H1 (cell line): Measurements from ENCODE around the gene ZNF302. TPM values are rescaled to one million over a fixed set of nuclear protein-coding genes. Genes with fewer than 3 reads are reported as not detected.

Experiments
- CTCF ChIA-PET: fragments of 300-600 bp; sonication (Branson Sonifier 250); formaldehyde crosslinking; loops from one replicate; lab custom pipeline; 2021; ENCODE audit not compliant: partially characterized antibody; lab: Charles Lee
- POLR2A ChIA-PET: fragments of 300-600 bp; sonication (Branson Sonifier 250); formaldehyde crosslinking; loops from one replicate; lab custom pipeline; 2021; ENCODE audit warnings: inconsistent platforms; ENCODE audit not compliant: partially characterized antibody; lab: Charles Lee
- DNase-seq, 2 experiments: peaks; one replicate each; pipeline versions ENCODE4 v3.0.0 to v3.0.0-alpha.2; 2010 to 2022; ENCODE audit warnings: low spot score in 2 of 2, low read depth in 1 of 2, mixed read lengths in 1 of 2
- FAIRE-seq: peaks from 2 replicates; lab custom pipeline; 2011; peaks lifted over from hg19 to GRCh38; lab: Jason Lieb, UNC
- H2AFZ ChIP-seq: 2 replicates; pipeline ENCODE4 v1.8.1; 2012; ENCODE audit warnings: low read length, inconsistent platforms
- H2AK5ac ChIP-seq: 2 replicates; pipeline ENCODE4 v1.6.1; 2013; ENCODE audit warnings: low read depth, low read length
- H2BK120ac ChIP-seq: replicated peaks from 2 replicates; pipeline ENCODE3; 2013; ENCODE audit warnings: low read depth, low read length, inconsistent platforms
- H2BK12ac ChIP-seq: 2 replicates; pipeline ENCODE4 v1.6.1; 2013; ENCODE audit warnings: low read depth, low read length
- H2BK15ac ChIP-seq: 2 replicates; pipeline ENCODE4 v1.6.1; 2013; ENCODE audit warnings: low read length
- H2BK20ac ChIP-seq: 2 replicates; pipeline ENCODE4 v1.6.1; 2013; ENCODE audit warnings: low read length
- H2BK5ac ChIP-seq: 2 replicates; pipeline ENCODE4 v1.6.1; 2013; ENCODE audit warnings: low read depth, low read length
- H3K14ac ChIP-seq: 2 replicates; pipeline ENCODE4 v1.6.1; 2013; ENCODE audit warnings: inconsistent platforms; ENCODE audit not compliant: insufficient read length
- H3K18ac ChIP-seq: 2 replicates; pipeline ENCODE4 v1.6.1; 2013; ENCODE audit warnings: low read length; ENCODE audit errors: extremely low read depth
- H3K23ac ChIP-seq: 2 replicates; pipeline ENCODE4 v1.6.1; 2013; ENCODE audit warnings: inconsistent platforms; ENCODE audit not compliant: insufficient read length
- H3K23me2 ChIP-seq: 2 replicates; pipeline ENCODE4 v1.6.1; 2013; ENCODE audit warnings: low read depth, low read length
- H3K27ac ChIP-seq: 2 replicates; pipeline ENCODE4 v1.6.1; 2011; ENCODE audit warnings: low read depth, low read length, inconsistent platforms
- H3K27me3 ChIP-seq, 4 experiments: replicated peaks in 1 of 4; 1 replicate in 1 of 4; 2 replicates in 3 of 4; pipeline versions ENCODE4 v1.6.1 to v1.8.1; 2011 to 2013; ENCODE audit warnings: low read length in 3 of 4, mild to moderate bottlenecking in 3 of 4, inconsistent platforms in 2 of 4, mixed read lengths in 2 of 4, moderate library complexity in 1 of 4; ENCODE audit not compliant: control insufficient read depth in 3 of 4, insufficient read depth in 3 of 4; ENCODE audit errors: extremely low read depth in 1 of 4
- H3K36me3 ChIP-seq, 4 experiments: 2 replicates each; pipeline versions ENCODE4 v1.6.1 to v1.8.1; 2011 to 2013; ENCODE audit warnings: mild to moderate bottlenecking in 4 of 4, low read length in 3 of 4, moderate library complexity in 2 of 4, control low read depth in 1 of 4, inconsistent platforms in 1 of 4; ENCODE audit not compliant: insufficient read depth in 4 of 4, control insufficient read depth in 2 of 4
- H3K4ac ChIP-seq: replicated peaks from 2 replicates; pipeline ENCODE3; 2013; ENCODE audit warnings: low read length, low read depth, mixed read lengths, inconsistent platforms; ENCODE audit not compliant: insufficient read length
- H3K4me1 ChIP-seq, 4 experiments: replicated peaks in 1 of 4; 1 replicate in 1 of 4; 2 replicates in 3 of 4; pipeline versions ENCODE4 v1.6.1 to v1.8.1; 2011 to 2013; ENCODE audit warnings: low read length in 3 of 4, inconsistent platforms in 2 of 4, mixed read lengths in 1 of 4; ENCODE audit not compliant: insufficient read depth in 4 of 4, control insufficient read depth in 3 of 4
- H3K4me2 ChIP-seq, 2 experiments: 2 replicates each; pipeline versions ENCODE4 v1.6.1 to v1.8.1; 2011 to 2013; ENCODE audit warnings: low read depth in 2 of 2, low read length in 2 of 2, control low read depth in 1 of 2, inconsistent platforms in 1 of 2, mild to moderate bottlenecking in 1 of 2; ENCODE audit not compliant: insufficient read depth in 1 of 2
- H3K4me3 ChIP-seq, 4 experiments: fragments of 200-600, 300-600 bp in 1 of 4; sonication (generic), shearing (Covaris generic), sonication (Bioruptor Twin) in 1 of 4; 2 replicates each; pipeline versions ENCODE4 v1.5.1 to v1.8.1; 2011 to 2016; ENCODE audit warnings: low read length in 4 of 4, low read depth in 3 of 4, control low read depth in 2 of 4, inconsistent platforms in 2 of 4, mild to moderate bottlenecking in 2 of 4, mixed read lengths in 1 of 4, moderate library complexity in 1 of 4; ENCODE audit not compliant: insufficient read depth in 2 of 4; ENCODE audit errors: extremely low read depth in 1 of 4
- H3K56ac ChIP-seq: replicated peaks from 2 replicates; pipeline ENCODE3; 2013; ENCODE audit warnings: low read depth, mild to moderate bottlenecking, mixed read lengths, low read length, inconsistent platforms; ENCODE audit not compliant: insufficient read length
- H3K79me1 ChIP-seq: 2 replicates; pipeline ENCODE4 v1.6.1; 2013; ENCODE audit warnings: low read depth, low read length, control low read depth
- H3K79me2 ChIP-seq, 2 experiments: 2 replicates each; pipeline versions ENCODE4 v1.6.1 to v1.8.1; 2012 to 2013; ENCODE audit warnings: low read length in 2 of 2, mild to moderate bottlenecking in 2 of 2, inconsistent platforms in 1 of 2; ENCODE audit not compliant: insufficient read depth in 2 of 2, control insufficient read depth in 1 of 2
- H3K9ac ChIP-seq, 4 experiments: replicated peaks in 1 of 4; 1 replicate in 1 of 4; 2 replicates in 3 of 4; pipeline versions ENCODE4 v1.6.1 to v1.8.1; 2011 to 2013; ENCODE audit warnings: low read depth in 3 of 4, low read length in 3 of 4, control low read depth in 2 of 4, mild to moderate bottlenecking in 2 of 4, moderate library complexity in 2 of 4, inconsistent platforms in 1 of 4; ENCODE audit errors: extremely low read depth in 1 of 4
- H3K9me3 ChIP-seq, 2 experiments: 2 replicates each; pipeline versions ENCODE4 v1.6.1 to v1.8.1; 2012 to 2013; ENCODE audit warnings: mild to moderate bottlenecking in 2 of 2, moderate library complexity in 2 of 2, control low read depth in 1 of 2, inconsistent platforms in 1 of 2, low read depth in 1 of 2, low read length in 1 of 2, mixed read lengths in 1 of 2; ENCODE audit not compliant: insufficient read depth in 2 of 2
- H4K20me1 ChIP-seq, 2 experiments: replicated peaks in 1 of 2; 2 replicates each; pipeline versions ENCODE3 to v1.8.1; 2011 to 2013; ENCODE audit warnings: inconsistent platforms in 2 of 2, low read length in 2 of 2, mild to moderate bottlenecking in 1 of 2; ENCODE audit not compliant: insufficient read depth in 2 of 2, control insufficient read depth in 1 of 2
- H4K5ac ChIP-seq: 2 replicates; pipeline ENCODE4 v1.6.1; 2013; ENCODE audit warnings: low read length, low read depth, mixed read lengths, inconsistent platforms; ENCODE audit not compliant: insufficient read length
- H4K8ac ChIP-seq: 2 replicates; pipeline ENCODE4 v1.8.0; 2013; ENCODE audit warnings: mild to moderate bottlenecking, moderate library complexity, low read length, inconsistent platforms; ENCODE audit not compliant: insufficient read depth; ENCODE audit errors: extremely low read depth
- H4K91ac ChIP-seq: replicated peaks from 2 replicates; pipeline ENCODE3; 2013; ENCODE audit warnings: low read length, mixed read lengths, inconsistent platforms; ENCODE audit not compliant: insufficient read length
- ASH2L ChIP-seq: fragments of 200-600, 300-600 bp; sonication (generic); IDR thresholded peaks from one replicate; pipeline ENCODE4 v1.7.1; 2017; ENCODE audit warnings: low read length
- ATF3 ChIP-seq: IDR thresholded peaks from 2 replicates; pipeline ENCODE4 v1.6.1; 2011; ENCODE audit warnings: low read depth, mild to moderate bottlenecking, low read length; ENCODE audit not compliant: insufficient read depth
- BACH1 ChIP-seq: IDR thresholded peaks from 2 replicates; pipeline ENCODE4 v1.6.1; 2012; ENCODE audit warnings: low read length, improper control_type of control experiment
- BRCA1 ChIP-seq: IDR thresholded peaks from 2 replicates; pipeline ENCODE4 v1.6.1; 2012; ENCODE audit warnings: low read depth, low read length, improper control_type of control experiment
- CBX8 ChIP-seq: fragments of 300-800, 300-1000 bp; sonication (generic); IDR thresholded peaks from 2 replicates; pipeline ENCODE4 v1.7.1; 2016; ENCODE audit warnings: low read depth, low read length, borderline replicate concordance
- CHD1 ChIP-seq: IDR thresholded peaks from 2 replicates; pipeline ENCODE4 v1.6.1; 2012; ENCODE audit warnings: low read depth, low read length, improper control_type of control experiment
- POLR2AphosphoS5 ChIP-seq: IDR thresholded peaks from 2 replicates; pipeline ENCODE4 v1.6.1; 2011; ENCODE audit warnings: low read depth, low read length
- POU5F1 ChIP-seq: IDR thresholded peaks from 2 replicates; pipeline ENCODE4 v1.6.1; 2011; ENCODE audit warnings: low read depth, mild to moderate bottlenecking, low read length, moderate library complexity
- RBBP5 ChIP-seq: IDR thresholded peaks from 2 replicates; pipeline ENCODE4 v1.7.1; 2012; ENCODE audit warnings: low read depth, mild to moderate bottlenecking, inconsistent platforms, low read length, moderate library complexity, borderline replicate concordance
- SP4 ChIP-seq: IDR thresholded peaks from 2 replicates; pipeline ENCODE4 v1.6.1; 2012; ENCODE audit warnings: low read length, inconsistent platforms
- SRF ChIP-seq: IDR thresholded peaks from 2 replicates; pipeline ENCODE4 v1.6.1; 2011; ENCODE audit warnings: mild to moderate bottlenecking, low read depth, low read length, moderate library complexity
- SUZ12 ChIP-seq: fragments of 200-600 bp; sonication (generic); IDR thresholded peaks from 2 replicates; pipeline ENCODE4 v1.6.1; 2012; ENCODE audit warnings: mild to moderate bottlenecking, inconsistent platforms, low read length, moderate library complexity, mixed read lengths
- TAF1 ChIP-seq: IDR thresholded peaks from 2 replicates; pipeline ENCODE4 v1.6.1; 2011; ENCODE audit warnings: mild to moderate bottlenecking, low read depth, low read length
- TAF7 ChIP-seq: optimal IDR thresholded peaks from 2 replicates; pipeline ENCODE3; 2011; ENCODE audit warnings: low read depth, mild to moderate bottlenecking, inconsistent platforms, low read length, moderate library complexity, borderline replicate concordance
- TBP ChIP-seq: IDR thresholded peaks from 2 replicates; pipeline ENCODE4 v1.6.1; 2011; ENCODE audit warnings: low read depth, low read length, improper control_type of control experiment
- TEAD4 ChIP-seq: IDR thresholded peaks from 2 replicates; pipeline ENCODE4 v1.6.1; 2012; ENCODE audit warnings: low read depth, low read length, inconsistent platforms, mixed read lengths
- WGBS, 2 experiments: shearing (Covaris generic) in 1 of 2; methylation state at CpG; one replicate each; pipeline versions ENCODE4 v1.1.6 to v1.1.7; 2013 to 2015; ENCODE audit warnings: low lambda C conversion rate in 2 of 2, mixed read lengths in 2 of 2, inconsistent platforms in 1 of 2, low coverage in 1 of 2, missing lambda C conversion rate in 1 of 2; ENCODE audit not compliant: insufficient replicate concordance in 2 of 2, insufficient coverage in 1 of 2, insufficient read length in 1 of 2; ENCODE audit errors: extremely low coverage in 1 of 2, missing lambda C conversion rate in 1 of 2; 5-methylcytosine and 5-hydroxymethylcytosine counted together
- polyA plus RNA-seq, 7 experiments: library from polyadenylated mRNA; depleted of rRNA in 3 of 7; stranded (reverse) in 5 of 7; unstranded in 2 of 7; fragments of >200 nt in 5 of 7; fragments of 200-250 nt in 2 of 7; gene quantifications; 1 replicate in 5 of 7; 2 replicates in 1 of 7; 4 replicates in 1 of 7; pipeline versions ENCODE4 v1.2.1 to v1.2.3, GENCODE V29; 2011 to 2013; ENCODE audit warnings: missing spikeins in 2 of 7, mixed read lengths in 2 of 7
- total RNA-seq: library from RNA; stranded (reverse); fragmentation: NEBNext Ultra II Directional; extraction: Animal tissue kit (Norgen Biotek cat#: 25700); gene quantifications from 2 replicates; pipeline ENCODE4 v1.2.1, GENCODE V29; 2021

Gene ZNF302
- total and polyA plus RNA-seq, 2 of the 8 experiments (the other 6 are each of a cell fraction or from before 2014, with no cell fraction given): 9.1 to 20.4 TPM

- Histone ChIP-seq H2BK12ac (no peak overlapping the region), H4K20me1 (no peaks in the 10 kb centered on the region), H3K9ac (no peak overlapping the region), H2BK15ac (no peak overlapping the region), H3K14ac (no peak overlapping the region), H2BK5ac (no peak overlapping the region), H3K4ac (no peak overlapping the region), H3K23ac (no peak overlapping the region), H3K27ac (no peak overlapping the region), H3K79me1 (no peaks in the 10 kb centered on the region), H4K8ac (no peak overlapping the region), H3K9me3 (peaks cover 25 to 29% of the 10 kb centered on the region in 2 experiments), H3K36me3 (peaks cover 0 to 3% (median under 1%) of the 10 kb centered on the region in 4 experiments; a peak in 2 of 8 replicates), H3K4me3 (no peak overlapping the region), H4K91ac (no peak overlapping the region), H3K79me2 (no peaks in the 10 kb centered on the region), H2AFZ (no peak overlapping the region), H3K4me2 (no peak overlapping the region), H3K56ac (no peak overlapping the region), H3K18ac (no peak overlapping the region), H2BK20ac (no peak overlapping the region), H4K5ac (no peak overlapping the region), H3K27me3 (peaks cover 0 to 2% (median 0%) of the 10 kb centered on the region in 4 experiments; a peak in 2 of 7 replicates), H3K23me2 (no peaks in the 10 kb centered on the region; the same call in 1 of the 2 replicates), H3K4me1 (no peaks in the 10 kb centered on the region), H2AK5ac (no peak overlapping the region), H2BK120ac (no peak overlapping the region)
- TF ChIP-seq TAF7: no peak
- no peak for TF ChIP-seq BACH1
- no peak for TF ChIP-seq TBP
- no peak for TF ChIP-seq SRF
- no peak for TF ChIP-seq POLR2AphosphoS5
- no peak for TF ChIP-seq RBBP5
- no peak for TF ChIP-seq TEAD4
- TF ChIP-seq ASH2L: no peak
- TF ChIP-seq CBX8: no peak
- no peak for TF ChIP-seq BRCA1
- no peak for TF ChIP-seq SUZ12
- TF ChIP-seq CHD1: no peak
- no peak for TF ChIP-seq SP4
- TF ChIP-seq POU5F1: no peak
- TF ChIP-seq TAF1: no peak
- no peak for TF ChIP-seq ATF3
- POLR2A ChIA-PET: interaction anchor here (3.7 kb wide), 1 partner anchor 12 kb away, joined by 19 read pairs; the partner anchor contains the start of genes SCGB2B2 and ZNF302
- no peak for FAIRE-seq
- CTCF ChIA-PET: no interaction called here
- WGBS, 2 experiments: 73% methylated on average over 3 of the region's 3 CpGs; no CpG with 5 or more reads in 1 of the 2 experiments
- DNase-seq: no peak
These were observed 12.9 kb downstream of the ZNF302 start for GRCh38 chr19:34690372-34690771.
